PFSK-1 (cell line): ENCODE measurements around the gene GRXCR2.

ENCODE experiments used
- FOXP2 ChIP-seq: optimal IDR thresholded peaks from 2 replicates; pipeline ENCODE3; 2011; ENCODE audit warnings: borderline replicate concordance, control low read depth, inconsistent platforms; ENCODE audit not compliant: insufficient read depth; ENCODE audit errors: extremely low read length, extremely low read depth
- POLR2AphosphoS5 ChIP-seq: IDR thresholded peaks from 2 replicates; pipeline ENCODE4 v1.6.1; 2012; ENCODE audit warnings: low read depth, mild to moderate bottlenecking, control low read depth, low read length, moderate library complexity
- SIN3A ChIP-seq: IDR thresholded peaks from 2 replicates; pipeline ENCODE4 v1.6.1; 2012; ENCODE audit warnings: mild to moderate bottlenecking, low read length, moderate library complexity, borderline replicate concordance; ENCODE audit not compliant: insufficient read depth
- TAF1 ChIP-seq: IDR thresholded peaks from 2 replicates; pipeline ENCODE4 v1.6.1; 2012; ENCODE audit warnings: low read length, control low read depth, borderline replicate concordance; ENCODE audit not compliant: insufficient read depth
- TF ChIP-seq, protein P1 (sequence below), 2 experiments: IDR thresholded peaks; 2 replicates each; pipeline versions ENCODE4 v1.6.1 to v1.8.0; 2011 to 2012; ENCODE audit warnings: low read depth in 2 of 2, low read length in 2 of 2, control low read depth in 1 of 2, inconsistent platforms in 1 of 2, mild to moderate bottlenecking in 1 of 2, moderate library complexity in 1 of 2; ENCODE audit not compliant: insufficient read depth in 1 of 2

DNA sequence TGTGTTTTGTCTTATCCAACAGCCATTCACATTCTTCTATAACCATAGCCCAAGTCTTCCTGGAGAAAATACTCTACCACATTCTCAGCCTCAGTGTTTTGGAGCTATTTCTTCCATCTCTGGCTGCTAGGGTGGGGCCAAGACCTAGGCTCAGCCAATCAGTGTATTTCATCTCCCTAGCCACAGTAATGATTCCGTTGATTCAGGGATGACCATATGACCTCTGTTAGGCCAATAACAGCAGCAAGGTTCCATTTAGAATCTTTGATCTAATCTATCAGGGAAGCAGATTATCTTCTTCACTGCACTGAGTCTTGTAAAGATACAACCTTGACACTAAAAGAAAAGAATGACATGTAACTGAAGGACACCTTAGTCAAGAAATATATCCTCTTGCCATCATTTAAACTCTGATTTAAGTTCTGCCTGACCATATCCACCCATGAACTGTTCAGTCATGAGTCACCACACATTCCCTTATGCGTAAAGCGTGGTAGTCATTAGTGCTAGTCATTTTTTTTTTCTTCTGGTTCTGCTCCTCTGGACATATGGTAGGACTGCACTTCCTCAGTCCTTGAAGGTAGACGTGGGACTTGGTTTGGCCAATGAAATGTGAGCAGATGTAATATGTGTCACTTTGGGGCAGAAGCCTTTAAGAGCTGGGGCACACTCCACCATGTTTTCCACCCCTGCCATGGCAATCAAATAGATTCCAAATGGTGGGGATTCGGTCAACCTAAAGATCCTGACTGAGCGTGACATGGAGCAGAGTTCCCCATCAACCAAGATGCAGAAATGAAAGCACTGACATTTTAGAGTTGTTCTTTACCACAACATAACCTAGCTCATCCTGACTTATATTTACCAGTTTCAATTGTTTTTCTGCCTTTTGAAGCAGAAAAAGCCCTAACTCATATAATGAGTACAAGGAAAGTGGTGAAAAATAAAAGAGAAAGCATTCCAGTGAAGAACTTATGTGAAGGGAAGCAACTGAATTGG, 25.0 kb downstream of the GRXCR2 start:
- TF ChIP-seq, protein P1, sequence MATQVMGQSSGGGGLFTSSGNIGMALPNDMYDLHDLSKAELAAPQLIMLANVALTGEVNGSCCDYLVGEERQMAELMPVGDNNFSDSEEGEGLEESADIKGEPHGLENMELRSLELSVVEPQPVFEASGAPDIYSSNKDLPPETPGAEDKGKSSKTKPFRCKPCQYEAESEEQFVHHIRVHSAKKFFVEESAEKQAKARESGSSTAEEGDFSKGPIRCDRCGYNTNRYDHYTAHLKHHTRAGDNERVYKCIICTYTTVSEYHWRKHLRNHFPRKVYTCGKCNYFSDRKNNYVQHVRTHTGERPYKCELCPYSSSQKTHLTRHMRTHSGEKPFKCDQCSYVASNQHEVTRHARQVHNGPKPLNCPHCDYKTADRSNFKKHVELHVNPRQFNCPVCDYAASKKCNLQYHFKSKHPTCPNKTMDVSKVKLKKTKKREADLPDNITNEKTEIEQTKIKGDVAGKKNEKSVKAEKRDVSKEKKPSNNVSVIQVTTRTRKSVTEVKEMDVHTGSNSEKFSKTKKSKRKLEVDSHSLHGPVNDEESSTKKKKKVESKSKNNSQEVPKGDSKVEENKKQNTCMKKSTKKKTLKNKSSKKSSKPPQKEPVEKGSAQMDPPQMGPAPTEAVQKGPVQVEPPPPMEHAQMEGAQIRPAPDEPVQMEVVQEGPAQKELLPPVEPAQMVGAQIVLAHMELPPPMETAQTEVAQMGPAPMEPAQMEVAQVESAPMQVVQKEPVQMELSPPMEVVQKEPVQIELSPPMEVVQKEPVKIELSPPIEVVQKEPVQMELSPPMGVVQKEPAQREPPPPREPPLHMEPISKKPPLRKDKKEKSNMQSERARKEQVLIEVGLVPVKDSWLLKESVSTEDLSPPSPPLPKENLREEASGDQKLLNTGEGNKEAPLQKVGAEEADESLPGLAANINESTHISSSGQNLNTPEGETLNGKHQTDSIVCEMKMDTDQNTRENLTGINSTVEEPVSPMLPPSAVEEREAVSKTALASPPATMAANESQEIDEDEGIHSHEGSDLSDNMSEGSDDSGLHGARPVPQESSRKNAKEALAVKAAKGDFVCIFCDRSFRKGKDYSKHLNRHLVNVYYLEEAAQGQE (IDR thresholded peaks at IDR 0.05; ENCODE audit: insufficient read depth in 1 of 2, low read depth in 2 of 2, low read length in 2 of 2) = no peak
- TF ChIP-seq POLR2AphosphoS5 (no peak), SIN3A (no peak), TAF1 (no peak), FOXP2 (no peak)
